HG02884 (cell line): Measurements from ENCODE around the gene MUC5AC.
"Not testable (repeated sequence)": the region's sequence is repeated elsewhere in the genome, so short reads cannot be mapped to it uniquely, and the experiment has no call there.

Experiments
- ATAC-seq: cut with Tn5 transposase; IDR thresholded peaks from one replicate; pipeline ENCODE4 v1.9.1; 2021; ENCODE audit warnings: mild to moderate bottlenecking, moderate library complexity; ENCODE audit not compliant: unreplicated experiment

The MUC5AC gene

GRCh38 chr11:1232883-1233321 lies 75.1 kb downstream of the MUC5AC start:
- ATAC-seq, result no peak

- no peak for ATAC-seq
Observed at GRCh38 chr11:1233351-1234053, 75.7 kb downstream of the MUC5AC start.

GRCh38 chr11:1234054-1234720 lies 76.4 kb downstream of the MUC5AC start:
- no peak for ATAC-seq

- no peak for ATAC-seq
Observed at GRCh38 chr11:1234771-1235305, 77.1 kb downstream of the MUC5AC start.

- no peak for ATAC-seq
Observed at GRCh38 chr11:1235306-1235900, 77.7 kb downstream of the MUC5AC start.

- ATAC-seq, result no peak
Observed at GRCh38 chr11:1235901-1236315, 78.2 kb downstream of the MUC5AC start.

- no peak for ATAC-seq
Observed at GRCh38 chr11:1236316-1237127, 78.8 kb downstream of the MUC5AC start.

GRCh38 chr11:1237128-1237580 lies 79.4 kb downstream of the MUC5AC start:
- ATAC-seq, result no peak

- no peak for ATAC-seq
Observed at GRCh38 chr11:1237851-1238250, 80.1 kb downstream of the MUC5AC start.

- no peak for ATAC-seq
Observed at GRCh38 chr11:1238767-1239595, 81.2 kb downstream of the MUC5AC start.

GRCh38 chr11:1239596-1240205 lies 81.9 kb downstream of the MUC5AC start:
- ATAC-seq, result no peak

- ATAC-seq, result no peak
Observed at GRCh38 chr11:1240771-1241170, 83.0 kb downstream of the MUC5AC start.

GRCh38 chr11:1241706-1242105 lies 84.0 kb downstream of the MUC5AC start:
- ATAC-seq, result no peak

- no peak for ATAC-seq
Observed at GRCh38 chr11:1242289-1242688, 84.5 kb downstream of the MUC5AC start.

GRCh38 chr11:1242751-1243150 lies 85.0 kb downstream of the MUC5AC start:
- ATAC-seq, result not testable (repeated sequence)

GRCh38 chr11:1243521-1243920 lies 85.8 kb downstream of the MUC5AC start:
- not testable (repeated sequence) for ATAC-seq

- not testable (repeated sequence) for ATAC-seq
Observed at GRCh38 chr11:1244557-1244956, 86.8 kb downstream of the MUC5AC start.

GRCh38 chr11:1245717-1246116 lies 88.0 kb downstream of the MUC5AC start:
- not testable (repeated sequence) for ATAC-seq

- ATAC-seq, result not testable (repeated sequence)
Observed at GRCh38 chr11:1246301-1246700, 88.5 kb downstream of the MUC5AC start.
